Colonic mucosa (tissue), 4 donors: Measurements from ENCODE around the gene NPPB. TPM values are rescaled to one million over a fixed set of nuclear protein-coding genes. Genes with fewer than 3 reads are reported as not detected.

Experiments used
- DNase-seq: peaks from one replicate; pipeline ENCODE4 v3.0.0-alpha.2; 2020
- H3K27ac ChIP-seq: fragments of 200-600 bp; one replicate; pipeline ENCODE4 v1.8.0; 2021
- H3K27me3 ChIP-seq: fragments of 200-600 bp; one replicate; pipeline ENCODE4 v1.8.0; 2021
- H3K36me3 ChIP-seq: fragments of 200-600 bp; one replicate; pipeline ENCODE4 v1.8.0; 2021
- H3K4me1 ChIP-seq: fragments of 200-600 bp; one replicate; pipeline ENCODE4 v1.8.0; 2021; ENCODE audit warnings: mild to moderate bottlenecking
- H3K4me3 ChIP-seq: fragments of 200-600 bp; one replicate; pipeline ENCODE4 v1.8.0; 2021
- H3K9ac ChIP-seq, 2 donors: one replicate each; pipeline ENCODE4 v1.7.0; 2013; ENCODE audit warnings: control low read depth in 2 of 2, low read depth in 2 of 2, low read length in 2 of 2
- H3K9me3 ChIP-seq: fragments of 200-600 bp; one replicate; pipeline ENCODE4 v1.8.0; 2021
- intact Hi-C: fragments of 100-400 bp; cut with DNase I; formaldehyde crosslinking; loops from one replicate; pipeline ENCODE4 v1.14.1; 2022
- total RNA-seq, 2 donors: library from RNA; stranded (reverse); fragmentation: NEBNext Ultra II Directional in 1 of 2; extraction: Animal tissue kit (Norgen Biotek cat#: 25700) in 1 of 2; gene quantifications; one replicate each; pipeline ENCODE4 v1.2.1, GENCODE V29; 2021
- TF ChIP-seq, protein P1 (sequence below): fragments of 200-600 bp; IDR thresholded peaks from one replicate; pipeline ENCODE4 v1.8.0; 2022; ENCODE audit warnings: antibody characterized with exemption, mild to moderate bottlenecking
- donor health status: healthy.
- donor health status: DM: no; HTN: no; CAD: no.
- donor health status: DM: no; HTN: no; CAD: no.

The NPPB gene
- total RNA-seq, 2 donors from 2014 or later = not detected

DNA sequence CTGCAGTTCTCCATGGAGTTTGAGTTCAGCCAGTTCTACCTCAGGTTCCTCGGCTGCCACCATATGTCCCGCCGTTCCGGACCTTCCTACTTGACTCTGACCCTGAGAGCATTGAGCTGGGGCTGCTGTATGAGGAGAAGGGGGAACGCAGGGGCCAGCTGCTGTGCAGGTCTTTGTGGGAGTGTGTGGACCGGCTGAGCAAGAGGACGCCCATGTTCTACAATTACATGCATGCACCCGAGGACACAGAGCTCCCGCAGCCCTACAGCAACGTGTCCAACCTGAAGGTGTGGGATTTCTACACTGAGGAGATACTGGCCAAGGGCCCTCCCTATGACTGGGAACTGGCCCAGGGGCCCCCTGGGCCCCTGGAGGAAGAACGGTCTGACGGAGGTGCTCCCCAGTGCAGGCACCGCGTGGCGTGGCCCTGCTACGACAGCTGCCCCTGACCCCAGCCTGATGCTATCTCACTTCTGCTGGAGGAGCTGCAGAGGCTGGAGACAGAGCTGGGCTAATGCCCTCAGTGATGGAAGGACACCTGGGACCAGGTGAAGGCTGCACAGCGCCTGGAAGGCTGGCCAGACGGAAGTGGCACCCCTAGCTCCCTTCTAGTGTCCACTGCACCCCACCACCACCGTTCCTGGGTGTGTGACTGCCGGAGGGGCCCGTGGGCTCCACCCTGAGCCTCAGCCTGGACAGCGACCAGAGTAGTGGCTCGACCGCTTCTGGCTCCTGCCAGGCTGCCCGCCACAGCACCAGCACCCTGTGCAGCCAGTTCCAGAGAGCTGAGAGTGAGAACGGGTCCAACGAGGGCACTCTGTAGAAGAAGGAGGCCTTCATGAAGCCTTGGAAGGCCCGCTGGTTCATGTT, 20.8 kb upstream of the NPPB start:
- H3K9me3 ChIP-seq = no peaks in the 10 kb centered on the region
- no peak overlapping the region for H3K27ac ChIP-seq
- H3K27me3 ChIP-seq = no peaks in the 10 kb centered on the region
- H3K36me3 ChIP-seq = no peaks in the 10 kb centered on the region
- H3K4me3 ChIP-seq = no peak overlapping the region
- TF ChIP-seq, protein P1, sequence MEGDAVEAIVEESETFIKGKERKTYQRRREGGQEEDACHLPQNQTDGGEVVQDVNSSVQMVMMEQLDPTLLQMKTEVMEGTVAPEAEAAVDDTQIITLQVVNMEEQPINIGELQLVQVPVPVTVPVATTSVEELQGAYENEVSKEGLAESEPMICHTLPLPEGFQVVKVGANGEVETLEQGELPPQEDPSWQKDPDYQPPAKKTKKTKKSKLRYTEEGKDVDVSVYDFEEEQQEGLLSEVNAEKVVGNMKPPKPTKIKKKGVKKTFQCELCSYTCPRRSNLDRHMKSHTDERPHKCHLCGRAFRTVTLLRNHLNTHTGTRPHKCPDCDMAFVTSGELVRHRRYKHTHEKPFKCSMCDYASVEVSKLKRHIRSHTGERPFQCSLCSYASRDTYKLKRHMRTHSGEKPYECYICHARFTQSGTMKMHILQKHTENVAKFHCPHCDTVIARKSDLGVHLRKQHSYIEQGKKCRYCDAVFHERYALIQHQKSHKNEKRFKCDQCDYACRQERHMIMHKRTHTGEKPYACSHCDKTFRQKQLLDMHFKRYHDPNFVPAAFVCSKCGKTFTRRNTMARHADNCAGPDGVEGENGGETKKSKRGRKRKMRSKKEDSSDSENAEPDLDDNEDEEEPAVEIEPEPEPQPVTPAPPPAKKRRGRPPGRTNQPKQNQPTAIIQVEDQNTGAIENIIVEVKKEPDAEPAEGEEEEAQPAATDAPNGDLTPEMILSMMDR = no peak
- H3K4me1 ChIP-seq = no peaks in the 10 kb centered on the region
- no peak for DNase-seq
- no peak overlapping the region for H3K9ac ChIP-seq
- intact Hi-C loops = no loop called here

- Histone ChIP-seq H3K36me3 (no peaks in the 10 kb centered on the region), H3K4me3 (no peak overlapping the region), H3K27me3 (no peaks in the 10 kb centered on the region), H3K27ac (no peak overlapping the region), H3K9ac (no peak overlapping the region), H3K4me1 (no peaks in the 10 kb centered on the region), H3K9me3 (no peaks in the 10 kb centered on the region)
- TF ChIP-seq, protein P1 = no peak
- intact Hi-C loops = no loop called here
- no peak for DNase-seq
Measured at GRCh38 chr1:11878891-11879190, 20.1 kb upstream of the NPPB start.

DNA sequence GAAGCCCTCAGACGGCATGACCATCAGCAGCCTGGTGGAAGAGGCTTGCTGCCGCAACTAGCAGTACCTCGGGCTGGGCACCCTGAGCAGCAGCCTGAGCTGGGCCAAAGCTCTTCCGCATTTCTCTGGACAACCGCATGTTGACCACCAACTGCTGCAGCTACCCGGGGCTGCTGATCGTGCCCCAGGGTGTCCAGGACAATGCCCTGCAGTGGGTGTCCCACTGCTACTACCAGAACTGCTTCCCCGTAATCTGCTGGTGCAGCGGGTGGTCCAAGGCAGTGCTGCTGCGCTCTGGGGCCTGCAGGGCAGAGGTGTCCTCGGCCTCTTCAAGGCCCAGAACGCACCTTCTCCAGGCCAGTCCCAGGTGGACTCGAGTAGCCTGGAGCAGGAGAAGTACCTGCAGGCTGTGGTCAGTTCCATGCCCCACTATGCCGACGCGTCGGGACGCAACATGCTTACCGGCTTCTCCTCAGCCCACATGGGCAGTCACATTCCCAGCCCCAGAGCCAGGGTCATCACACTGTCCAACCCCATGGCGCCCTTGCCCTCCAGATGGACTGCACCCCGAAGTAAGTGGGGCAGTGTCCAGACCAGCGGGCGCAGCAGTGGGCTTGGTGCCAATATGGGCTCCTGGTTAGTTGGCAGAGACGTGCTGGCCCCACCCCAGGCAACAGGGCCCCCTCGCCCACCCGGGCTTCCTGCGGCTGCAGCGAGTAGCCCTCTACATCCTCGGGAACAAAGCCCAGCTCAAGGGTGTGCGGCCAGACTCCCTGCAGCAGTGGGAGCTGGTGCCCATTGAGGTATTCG, 19.5 kb upstream of the NPPB start:
- Histone ChIP-seq H3K9me3 (no peaks in the 10 kb centered on the region), H3K27me3 (no peaks in the 10 kb centered on the region), H3K4me3 (no peak overlapping the region), H3K27ac (no peak overlapping the region), H3K4me1 (no peaks in the 10 kb centered on the region), H3K9ac (no peak overlapping the region), H3K36me3 (no peaks in the 10 kb centered on the region)
- DNase-seq = no peak
- TF ChIP-seq, protein P1 = no peak
- intact Hi-C loops = no loop called here

DNA sequence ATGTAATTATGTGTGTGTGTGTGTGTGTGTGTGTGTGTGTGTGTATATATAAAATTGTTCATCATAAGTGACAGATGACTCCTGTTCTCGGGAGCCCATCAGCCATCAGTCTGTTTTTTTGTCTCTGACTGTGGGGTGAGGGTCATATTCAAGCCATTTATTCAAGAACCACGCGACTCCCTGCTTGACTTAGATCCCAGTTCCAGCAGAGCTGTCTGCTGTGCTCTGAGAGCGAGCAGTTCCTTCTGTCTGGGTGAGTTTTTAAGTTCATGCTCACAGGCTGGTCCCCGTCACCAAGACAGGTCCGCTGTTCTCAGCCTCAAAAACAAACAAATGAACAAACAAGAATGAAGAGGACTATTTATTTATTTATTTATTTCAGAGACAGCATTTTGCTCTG, 18.3 kb upstream of the NPPB start:
- TF ChIP-seq, protein P1 = no peak
- Histone ChIP-seq H3K27ac (no peak overlapping the region), H3K9ac (no peak overlapping the region), H3K36me3 (no peaks in the 10 kb centered on the region), H3K27me3 (no peaks in the 10 kb centered on the region), H3K4me3 (no peak overlapping the region), H3K9me3 (no peaks in the 10 kb centered on the region), H3K4me1 (no peaks in the 10 kb centered on the region)
- intact Hi-C loops = no loop called here
- no peak for DNase-seq

- Histone ChIP-seq H3K27me3 (no peaks in the 10 kb centered on the region), H3K9ac (no peak overlapping the region), H3K4me1 (no peaks in the 10 kb centered on the region), H3K27ac (no peak overlapping the region), H3K4me3 (no peak overlapping the region), H3K9me3 (no peaks in the 10 kb centered on the region), H3K36me3 (no peaks in the 10 kb centered on the region)
- no peak for DNase-seq
- intact Hi-C loops = no loop called here
- TF ChIP-seq, protein P1 = no peak
Measured at GRCh38 chr1:11875094-11875493, 16.3 kb upstream of the NPPB start.
